GM10248 (cell line): ENCODE results near the gene CRIM1.

ENCODE experiments used
- CTCF ChIA-PET: fragments of 300-600 bp; sonication (Branson Sonifier 250); formaldehyde crosslinking; extraction: SDS; loops from one replicate; lab custom pipeline; 2021; ENCODE audit warnings: antibody characterized with exemption; lab: Yijun Ruan, JAX
- POLR2A ChIA-PET: fragments of 350-650 bp; sonication (Branson Sonifier 250); formaldehyde crosslinking; extraction: SDS; loops from one replicate; lab custom pipeline; 2020; ENCODE audit warnings: antibody characterized with exemption; lab: Yijun Ruan, JAX
- DNase-seq: peaks from one replicate; pipeline ENCODE4 v3.0.0; 2012; ENCODE audit errors: extremely low spot score
- CTCF ChIP-seq: IDR thresholded peaks from 2 replicates; pipeline ENCODE4 v1.5.1; 2012; ENCODE audit warnings: mild to moderate bottlenecking, low read depth; ENCODE audit errors: extremely low read depth, missing control alignments, control extremely low read depth

The CRIM1 gene

GRCh38 chr2:36351291-36351690 lies 4.3 kb upstream of the CRIM1 start:
- no peak for TF ChIP-seq CTCF
- no peak for DNase-seq
- CTCF ChIA-PET, result interaction anchor here (0.9 to 6.9 kb wide), 13 partner anchors 8 to 314 kb away, joined by 3 to 77 read pairs (median 4); no protein-coding TSS in a partner anchor
- POLR2A ChIA-PET, result no interaction called here

GRCh38 chr2:36351736-36352349 lies 3.7 kb upstream of the CRIM1 start:
- DNase-seq, result peak; percentile 37
- POLR2A ChIA-PET, result no interaction called here
- peak; percentile 79 for TF ChIP-seq CTCF
- CTCF ChIA-PET, result interaction anchor here (0.8 to 6.9 kb wide), 33 partner anchors 8 to 434 kb away, joined by 3 to 77 read pairs (median 5); no protein-coding TSS in a partner anchor

GRCh38 chr2:36352701-36353100 lies 2.9 kb upstream of the CRIM1 start:
- POLR2A ChIA-PET, result no interaction called here

GRCh38 chr2:36354811-36355150 lies 797 bp upstream of the CRIM1 start:
- ChIA-PET POLR2A (interaction anchor here (1.1 kb wide), 1 partner anchor 114 kb away, joined by 3 read pairs; no protein-coding TSS in a partner anchor), CTCF (interaction anchor here (0.9 to 6.9 kb wide), 4 partner anchors 17 to 430 kb away, joined by 3 to 77 read pairs (median 4); no protein-coding TSS in a partner anchor)
- no peak for TF ChIP-seq CTCF
- no peak for DNase-seq

More at GRCh38 chr2:36352701-36353100, 2.9 kb upstream of the CRIM1 start:
- DNase-seq, result no peak
- CTCF ChIA-PET, result interaction anchor here (0.6 to 6.9 kb wide), 48 partner anchors 9 to 433 kb away, joined by 3 to 77 read pairs (median 4); no protein-coding TSS in a partner anchor
- no peak for TF ChIP-seq CTCF

- POLR2A ChIA-PET, result interaction anchor here (1.1 kb wide), 1 partner anchor 115 kb away, joined by 3 read pairs; no protein-coding TSS in a partner anchor
- no peak for DNase-seq
- CTCF ChIA-PET, result interaction anchor here (6.9 kb wide), 1 partner anchor 310 kb away, joined by 77 read pairs; no protein-coding TSS in a partner anchor
- no peak for TF ChIP-seq CTCF
Measured at GRCh38 chr2:36355890-36356297, 316 bp downstream of the CRIM1 start.

GRCh38 chr2:36356298-36356989 lies 866 bp downstream of the CRIM1 start:
- peak; percentile 31 for DNase-seq
- POLR2A ChIA-PET, result no interaction called here
- CTCF ChIA-PET, result no interaction called here
- no peak for TF ChIP-seq CTCF
